Measurements from ENCODE around the gene RAB5A.
"Not testable (repeated sequence)": the region's sequence is repeated elsewhere in the genome, so short reads cannot be mapped to it uniquely, and the experiment has no call there.

RAB5A gene

DNA sequence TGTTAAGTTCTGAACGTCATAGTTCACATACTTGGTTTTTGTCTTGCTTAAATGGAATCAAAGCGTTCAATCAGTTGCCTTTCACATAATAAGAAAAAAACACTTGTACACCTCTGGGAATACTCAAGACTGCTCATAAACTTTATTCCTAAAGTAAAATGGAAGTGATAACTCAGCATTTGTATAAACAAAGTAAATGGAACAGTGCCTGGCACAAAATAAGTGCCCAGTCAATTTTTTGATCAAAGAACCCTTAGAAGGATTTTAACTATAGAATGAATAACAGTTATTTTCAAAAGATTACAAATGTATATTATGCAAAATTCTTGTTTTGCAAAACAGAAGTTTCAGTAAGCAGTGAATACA is 1.3 kb downstream of the RAB5A start:
- DNase-seq (ENCODE audit: low read depth) = no peak

DNA sequence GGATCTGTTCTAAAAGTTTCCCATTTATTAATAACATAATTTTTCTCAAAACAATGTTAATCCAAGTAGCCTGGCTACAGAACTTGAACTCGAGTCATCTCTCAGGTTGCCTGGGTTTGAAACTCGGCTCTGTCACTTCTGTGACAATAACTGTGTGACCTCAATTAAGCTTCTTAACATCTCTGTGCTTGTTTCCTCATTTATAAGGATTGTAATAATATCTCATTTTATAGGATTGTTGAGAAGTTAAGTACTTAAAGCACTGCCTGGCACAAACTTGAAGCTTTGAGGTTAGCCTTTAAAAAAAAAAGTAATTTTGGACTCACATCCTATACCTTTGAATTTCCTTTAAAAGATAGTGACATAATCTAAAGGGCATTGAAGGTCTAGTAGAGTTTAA is 3.4 kb downstream of the RAB5A start:
- DNase-seq (ENCODE audit: low read depth) = no peak

DNA sequence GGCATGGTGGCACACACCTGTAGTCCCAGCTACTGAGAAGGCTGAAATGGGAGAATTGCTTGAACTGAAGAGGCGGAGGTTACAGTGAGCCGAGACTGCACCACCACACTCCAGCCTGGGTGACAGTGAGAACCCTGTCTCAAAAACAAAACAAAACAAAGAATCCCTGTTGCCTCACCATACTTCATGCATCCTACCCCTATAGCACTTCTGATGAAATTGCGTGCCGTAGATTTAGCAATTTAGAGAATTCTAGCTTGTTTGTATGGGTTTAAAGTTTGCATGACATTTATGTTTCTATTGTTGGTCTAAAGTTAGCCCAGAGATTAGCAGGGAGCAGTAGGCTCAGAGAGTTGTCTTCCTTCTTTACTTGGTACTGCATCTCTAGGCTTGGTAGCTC is 7.8 kb downstream of the RAB5A start:
- no peak for DNase-seq (ENCODE audit: low read depth)

DNA sequence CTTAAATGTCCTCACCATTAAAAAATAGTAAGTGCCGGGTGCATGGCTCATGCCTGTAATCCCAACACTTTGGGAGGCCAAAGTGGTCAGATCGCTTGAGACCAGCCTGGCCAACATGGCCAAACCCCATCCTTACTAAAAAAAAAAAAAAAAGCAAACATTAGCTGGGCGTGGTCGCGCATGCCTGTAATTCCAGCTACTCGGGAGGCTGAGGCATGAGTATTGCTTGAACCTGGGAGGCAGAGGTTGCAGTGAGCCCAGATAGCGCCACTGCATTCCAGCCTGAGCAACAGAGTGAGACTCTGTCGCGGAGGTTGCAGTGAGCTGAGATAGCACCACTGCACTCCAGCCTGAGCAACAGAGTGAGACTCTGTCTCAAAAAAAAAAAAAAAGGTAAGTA is 10.5 kb downstream of the RAB5A start:
- peak; percentile 11 for DNase-seq (ENCODE audit: low read depth)

DNA sequence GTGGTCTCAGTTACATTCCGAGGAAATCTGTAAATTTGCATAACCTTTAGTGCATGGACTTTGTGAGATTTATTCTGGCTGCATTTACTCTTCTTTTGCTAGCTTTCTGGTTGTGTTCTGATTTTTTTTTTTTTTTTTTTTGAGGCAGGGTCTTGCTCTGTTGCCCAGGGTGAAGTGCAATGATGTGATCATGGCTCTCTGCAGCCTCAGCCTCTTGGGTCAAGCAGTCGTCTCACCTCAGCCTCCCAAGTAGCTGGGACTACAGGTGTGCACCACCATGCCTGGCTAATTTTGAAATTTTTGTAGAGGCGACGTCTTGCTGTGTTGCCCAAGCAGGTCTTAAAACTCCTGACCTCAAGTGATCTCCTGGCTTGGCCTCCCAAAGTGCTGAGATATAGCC is 12.6 kb downstream of the RAB5A start:
- DNase-seq (ENCODE audit: low read depth) = no peak

DNA sequence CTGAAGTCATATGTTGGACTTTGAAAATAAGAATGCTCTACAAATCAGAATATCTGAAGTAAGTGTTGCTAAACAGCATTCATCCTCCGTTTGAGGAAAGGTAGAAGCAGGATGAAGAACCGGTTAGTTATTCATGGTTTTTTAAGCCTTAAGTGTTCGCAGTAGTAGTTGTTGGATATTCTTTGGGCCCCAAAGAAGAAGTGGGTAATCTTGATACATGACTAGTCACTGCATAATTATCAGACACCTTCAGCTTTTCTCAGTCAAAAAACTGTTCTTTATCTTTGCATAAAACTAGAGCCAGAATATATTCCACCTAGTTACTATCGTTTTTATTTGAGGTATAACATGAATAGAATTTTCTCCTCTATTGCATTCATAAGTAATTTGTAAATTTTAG is 13.8 kb downstream of the RAB5A start:
- DNase-seq (ENCODE audit: low read depth) = no peak

DNA sequence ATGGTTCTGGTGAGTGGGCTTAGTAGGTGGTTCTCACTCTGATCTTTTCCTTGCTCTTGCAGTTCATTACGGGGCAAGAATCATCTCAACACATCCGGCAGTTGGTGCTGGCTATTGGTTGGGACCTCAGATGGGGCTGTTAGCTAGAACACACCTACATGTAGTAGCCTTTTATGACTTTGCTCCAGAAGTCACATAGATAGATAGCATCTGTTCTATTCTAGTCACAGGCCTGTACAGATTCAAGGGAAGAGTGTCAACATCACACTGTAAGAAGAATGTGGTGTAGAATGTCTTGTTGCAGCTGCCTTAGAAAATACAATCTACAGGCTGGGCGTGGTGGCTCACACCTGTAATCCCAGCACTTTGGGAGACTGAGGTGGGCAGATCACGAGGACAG is 15.1 kb downstream of the RAB5A start:
- no peak for DNase-seq (ENCODE audit: low read depth)

DNA sequence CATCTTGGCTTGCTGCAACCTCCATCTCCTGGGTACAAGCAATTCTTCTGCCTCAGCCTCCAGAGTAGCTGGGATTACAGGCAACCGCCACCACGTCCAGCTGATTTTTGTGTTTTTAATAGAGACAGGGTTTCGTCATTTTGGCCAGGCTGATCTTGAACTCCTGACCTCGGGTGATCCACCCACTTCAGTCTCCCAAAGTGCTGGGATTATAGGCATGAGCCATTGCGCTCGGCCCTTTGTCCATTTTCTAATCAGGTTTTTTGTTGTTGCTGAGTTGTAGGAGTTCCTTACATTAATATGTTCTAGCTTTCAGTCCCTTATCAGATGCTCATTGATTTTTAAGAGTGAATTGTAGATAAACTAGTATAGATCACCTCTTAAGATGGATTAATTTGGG is 20.3 kb downstream of the RAB5A start:
- DNase-seq (ENCODE audit: low read depth) = no peak

DNA sequence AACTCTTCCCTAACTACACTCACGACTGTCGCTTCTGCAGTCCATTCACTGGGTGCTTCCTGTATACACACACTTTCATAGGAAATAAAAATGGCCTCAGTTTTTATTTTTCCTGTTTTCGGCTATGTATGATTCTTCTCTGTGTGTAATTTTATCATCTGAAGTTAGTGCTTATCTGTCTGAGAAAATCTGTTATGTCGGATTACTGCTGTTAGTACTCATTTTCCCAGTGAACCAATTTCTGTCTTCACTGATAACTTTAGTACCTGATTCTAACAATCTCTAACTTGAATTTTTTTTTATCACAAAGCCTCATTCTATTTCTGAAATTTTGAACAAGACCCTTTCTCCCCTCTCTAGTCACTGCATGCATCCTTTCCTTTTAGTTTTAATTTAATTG is 20.9 kb downstream of the RAB5A start:
- no peak for DNase-seq (ENCODE audit: low read depth)

DNA sequence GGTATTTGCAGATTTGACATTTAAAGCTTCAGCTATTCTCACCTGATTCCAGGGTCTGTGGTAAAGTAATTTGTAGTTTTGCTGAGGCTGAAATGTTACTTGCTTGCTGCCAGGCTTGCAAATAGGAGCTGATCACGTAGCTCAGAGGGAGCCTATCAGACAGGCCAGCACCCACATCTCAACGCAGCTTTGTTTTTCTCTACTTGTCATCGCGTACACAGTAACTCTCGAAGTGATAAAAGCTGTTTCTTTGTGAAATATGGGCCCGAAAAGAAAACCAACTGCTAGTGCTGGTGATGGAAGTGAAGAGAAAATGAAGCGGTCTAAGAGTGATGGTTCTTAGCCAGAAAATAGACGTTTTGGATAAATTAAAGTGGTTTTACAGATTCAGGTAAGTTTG is 23.4 kb downstream of the RAB5A start:
- DNase-seq (ENCODE audit: low read depth) = no peak

DNA sequence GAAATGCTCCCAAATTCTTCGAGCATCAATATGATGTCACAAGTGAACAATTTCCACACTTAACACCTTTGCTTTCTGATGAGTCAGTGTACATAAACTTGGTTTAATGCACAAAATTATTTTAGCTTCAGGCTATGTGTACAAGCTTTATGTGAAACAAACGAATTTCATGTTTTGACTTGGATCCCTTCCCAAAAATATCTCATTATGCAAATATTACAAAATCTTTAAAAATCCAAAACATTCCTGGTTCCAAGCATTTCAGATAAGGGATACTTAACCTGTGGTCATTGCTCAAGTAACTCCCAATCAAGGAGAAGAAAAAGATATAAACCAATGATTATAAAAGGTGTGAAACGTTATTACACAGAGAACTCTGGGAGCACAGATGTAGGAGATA is 25.2 kb downstream of the RAB5A start:
- peak; percentile 75 for DNase-seq (ENCODE audit: low read depth)

DNA sequence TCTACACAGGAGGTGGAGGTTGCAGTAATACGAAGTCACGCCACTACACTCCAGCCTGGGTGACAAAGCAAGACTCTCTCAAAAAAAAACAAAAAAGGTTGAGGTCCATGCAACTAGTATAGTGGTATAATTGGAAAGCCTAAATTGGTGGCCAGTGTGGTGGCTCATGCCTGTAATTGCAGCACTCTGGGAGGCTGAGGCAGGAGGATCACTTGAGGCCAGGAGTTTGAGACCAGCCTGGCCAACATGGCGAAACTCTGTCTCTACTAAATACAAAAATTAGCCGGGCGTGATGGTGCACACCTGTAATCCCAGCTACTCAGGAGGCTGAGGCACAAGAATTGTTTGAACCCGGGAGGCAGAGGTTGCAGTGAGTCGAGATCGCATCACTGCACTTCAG is 42.0 kb downstream of the RAB5A start:
- not testable (repeated sequence) for DNase-seq (ENCODE audit: low read depth)

DNA sequence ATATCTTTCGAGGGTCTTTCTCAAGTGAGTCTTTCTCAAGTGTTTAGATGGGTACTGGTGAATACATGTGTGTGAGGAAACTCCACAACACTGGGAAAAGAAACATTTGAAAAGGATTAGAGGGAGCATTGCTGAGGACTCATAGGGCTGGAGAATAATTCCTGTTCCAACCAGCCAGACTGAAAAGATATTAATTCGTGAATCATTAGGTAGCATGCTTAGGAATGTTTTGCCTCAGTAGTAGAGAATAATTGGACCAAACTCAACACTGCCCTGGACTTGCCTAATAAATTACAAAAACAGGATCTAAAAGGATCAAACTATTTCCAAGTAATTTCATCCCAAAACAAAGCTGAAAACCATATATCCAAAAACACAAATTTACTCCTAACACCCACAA is 47.9 kb downstream of the RAB5A start:
- no peak for DNase-seq (ENCODE audit: low read depth)

DNA sequence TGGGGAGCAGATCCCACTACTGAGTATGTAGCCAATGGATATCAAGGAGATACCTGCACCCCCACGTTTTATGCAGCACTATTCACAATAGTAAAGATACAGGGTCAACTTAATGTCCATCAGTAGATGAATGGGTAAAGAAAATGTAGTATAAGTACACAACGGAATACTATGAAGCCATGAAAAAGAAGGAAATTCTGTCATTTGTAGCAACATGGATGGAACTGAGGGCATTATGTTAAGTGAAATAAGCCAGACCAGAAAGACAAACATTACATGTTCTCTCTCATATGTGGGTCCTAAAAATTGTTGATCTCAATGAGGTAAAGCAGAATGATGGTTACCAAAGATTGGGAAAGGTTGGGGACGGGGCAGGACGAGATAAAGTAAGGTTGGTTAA is 50.6 kb downstream of the RAB5A start:
- DNase-seq (ENCODE audit: low read depth) = no peak

DNA sequence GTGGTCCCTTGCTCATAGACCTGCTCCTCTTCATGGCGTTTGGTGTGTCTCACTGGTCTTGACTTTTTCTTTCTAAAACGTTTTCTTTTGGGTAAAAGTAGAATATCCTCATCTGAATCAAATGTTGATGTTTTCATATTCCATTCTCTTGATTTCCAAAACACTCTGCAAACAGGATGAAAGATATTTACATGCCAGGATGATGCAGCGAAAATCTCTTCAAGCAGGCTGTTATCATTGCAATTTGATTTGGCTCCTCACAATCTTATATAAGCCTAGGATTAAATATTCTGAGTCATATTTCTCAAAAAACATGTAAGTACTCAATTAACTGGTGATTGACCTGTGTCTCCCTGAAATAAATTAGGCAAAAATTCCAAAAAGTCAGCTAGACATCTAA is 55.0 kb downstream of the RAB5A start:
- DNase-seq (ENCODE audit: low read depth) = no peak

DNA sequence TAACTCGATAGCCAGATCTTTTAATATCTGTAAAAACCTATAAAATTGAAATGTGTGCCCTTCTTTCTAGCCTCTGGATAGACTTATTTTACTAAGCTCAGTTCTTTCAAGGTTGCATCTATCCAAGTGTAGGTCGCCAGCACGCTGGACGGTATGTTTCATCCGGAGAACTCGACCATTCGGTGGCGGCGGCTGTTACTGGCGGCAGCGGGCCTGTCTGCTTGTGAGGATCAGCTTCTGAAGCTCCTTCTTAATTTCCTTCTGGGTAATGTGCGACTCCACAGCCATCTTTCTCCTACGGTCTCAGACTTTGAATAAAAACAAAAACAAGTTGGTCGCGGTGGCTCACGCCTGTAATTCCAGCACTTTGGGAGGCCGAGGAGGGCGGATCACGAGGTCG is 61.1 kb downstream of the RAB5A start:
- DNase-seq (ENCODE audit: low read depth) = no peak

DNA sequence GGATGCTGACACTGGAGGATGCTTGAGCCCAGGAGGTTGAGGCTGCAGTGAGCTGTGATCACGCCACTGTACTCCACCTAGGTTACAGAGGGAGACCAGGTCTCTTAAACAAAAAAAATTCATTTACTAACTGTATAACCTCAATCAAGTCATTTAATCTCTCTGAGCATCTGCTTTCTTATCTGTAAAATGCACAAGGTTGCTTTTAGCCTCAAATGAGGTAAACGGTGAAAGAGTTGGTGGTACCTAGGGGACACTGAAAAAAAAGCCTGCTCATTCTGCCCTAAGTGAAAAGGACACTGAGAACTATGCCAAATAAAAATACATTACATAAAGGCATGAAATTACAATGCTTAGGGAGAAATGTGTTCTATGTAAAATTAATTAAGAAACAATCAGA is 61.7 kb downstream of the RAB5A start:
- DNase-seq (ENCODE audit: low read depth) = no peak

DNA sequence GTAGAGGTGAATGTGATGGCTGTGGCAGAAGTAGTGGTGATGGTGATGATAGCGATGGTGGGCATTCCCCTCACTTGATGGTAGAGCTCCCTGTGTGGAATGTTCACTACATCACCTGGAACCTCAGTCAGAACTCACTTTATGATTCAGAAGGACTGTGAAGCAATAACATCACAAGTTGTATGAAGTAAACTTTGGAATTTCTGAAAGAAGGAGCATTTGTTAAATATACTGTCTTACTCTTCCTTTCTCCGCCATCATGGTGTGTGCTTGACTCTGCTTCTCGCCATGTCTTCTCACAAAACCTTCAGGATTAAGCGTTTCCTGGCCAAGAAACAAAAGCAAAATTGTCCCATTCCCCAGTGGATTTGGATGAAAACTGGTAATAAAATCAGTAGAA is 65.3 kb downstream of the RAB5A start, which contains the start of gene PP2D1:
Gene PP2D1 (minus strand): TSS at position 101 of the 400 bp plus-strand sequence. CDS start 192 bp downstream, outside the sequence.
- no peak for DNase-seq (ENCODE audit: low read depth)

DNA sequence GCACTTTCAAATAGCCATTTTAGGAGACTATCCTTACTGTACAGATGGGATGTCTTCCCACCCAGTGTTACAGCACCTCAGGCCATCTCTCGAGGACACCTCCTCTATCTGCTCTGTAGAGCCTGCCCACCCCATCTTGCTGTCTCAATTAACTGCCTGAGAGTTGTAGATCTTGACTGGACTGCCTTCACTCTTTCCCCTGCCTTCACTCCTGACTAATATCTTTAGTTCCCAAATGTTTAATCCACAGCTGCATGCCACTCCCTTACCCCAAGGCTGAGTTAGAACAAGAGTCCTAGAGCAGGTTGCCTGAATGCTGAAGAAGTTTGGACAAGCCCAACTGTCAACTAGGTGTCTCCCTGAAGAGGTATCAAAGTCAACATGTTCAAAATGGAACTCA is 66.5 kb downstream of the RAB5A start:
- no peak for DNase-seq (ENCODE audit: low read depth)

DNA sequence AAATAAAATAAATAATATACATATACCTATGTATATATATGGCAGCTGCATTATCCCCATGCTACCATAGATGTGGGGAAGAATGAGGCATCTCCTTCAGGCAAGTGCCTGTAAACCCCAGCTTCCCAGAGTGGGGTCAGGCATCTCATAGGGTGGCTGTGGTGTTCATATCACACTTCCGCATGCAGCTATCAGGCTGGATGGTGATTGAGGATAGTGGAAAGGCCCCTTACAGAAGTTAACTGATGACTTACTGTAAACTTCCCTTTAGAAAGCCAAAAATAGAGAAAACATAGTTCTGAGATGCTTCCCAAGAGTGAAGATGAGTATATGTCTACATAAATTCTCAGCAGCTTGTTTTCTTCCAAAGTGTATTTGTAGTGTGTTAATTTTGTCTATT is 68.6 kb downstream of the RAB5A start:
- no peak for DNase-seq (ENCODE audit: low read depth)

DNA sequence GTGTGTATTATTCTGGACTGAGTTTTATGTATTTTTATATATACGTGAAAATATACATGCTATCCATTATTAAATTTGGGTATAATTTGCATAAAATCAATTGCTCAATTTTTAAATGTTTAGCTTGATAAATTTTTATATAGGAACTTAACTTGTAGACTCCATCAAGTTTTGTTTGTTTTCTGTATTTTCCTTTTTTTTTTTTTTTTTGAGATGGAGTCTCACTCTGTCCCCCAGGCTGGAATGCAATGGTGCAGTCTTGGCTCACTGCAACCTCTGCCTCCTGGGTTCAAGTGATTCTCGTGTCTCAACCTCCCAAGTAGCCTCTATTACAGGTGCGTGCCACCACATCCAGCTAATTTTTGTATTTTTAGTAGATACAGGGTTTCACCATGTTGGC is 69.2 kb downstream of the RAB5A start:
- not testable (repeated sequence) for DNase-seq (ENCODE audit: low read depth)

DNA sequence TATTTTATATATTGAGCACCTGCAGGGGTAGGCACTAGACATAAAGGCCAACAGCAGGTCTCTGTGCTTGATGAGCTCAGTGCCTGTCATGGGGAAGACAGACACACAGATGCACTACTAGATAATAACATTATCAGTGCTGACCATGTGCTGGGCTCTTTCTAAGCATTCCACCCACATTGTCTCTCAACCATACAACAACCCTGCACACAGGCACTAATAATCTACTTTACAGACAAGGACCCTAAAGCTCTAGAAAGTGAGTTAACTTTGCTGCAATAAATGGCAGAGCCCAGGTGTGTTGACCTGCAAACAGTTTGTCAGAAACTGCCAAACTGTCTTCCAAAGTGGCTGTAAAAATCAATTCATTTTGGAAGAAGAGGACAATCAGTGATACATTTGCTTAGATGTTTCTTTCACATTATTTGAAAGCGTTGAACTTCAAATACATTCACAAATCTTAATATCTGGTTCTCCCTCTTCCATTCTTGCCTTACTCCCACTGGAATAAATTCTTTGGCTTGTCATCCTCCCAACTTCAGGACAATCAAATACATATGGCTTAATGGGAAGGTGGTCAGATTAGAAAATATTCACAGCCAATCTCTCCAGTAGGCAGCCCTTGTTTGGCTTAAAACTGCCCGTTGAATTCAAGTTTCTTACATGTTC is 76.2 kb downstream of the RAB5A start:
- DNase-seq (ENCODE audit: low read depth) = no peak

DNA sequence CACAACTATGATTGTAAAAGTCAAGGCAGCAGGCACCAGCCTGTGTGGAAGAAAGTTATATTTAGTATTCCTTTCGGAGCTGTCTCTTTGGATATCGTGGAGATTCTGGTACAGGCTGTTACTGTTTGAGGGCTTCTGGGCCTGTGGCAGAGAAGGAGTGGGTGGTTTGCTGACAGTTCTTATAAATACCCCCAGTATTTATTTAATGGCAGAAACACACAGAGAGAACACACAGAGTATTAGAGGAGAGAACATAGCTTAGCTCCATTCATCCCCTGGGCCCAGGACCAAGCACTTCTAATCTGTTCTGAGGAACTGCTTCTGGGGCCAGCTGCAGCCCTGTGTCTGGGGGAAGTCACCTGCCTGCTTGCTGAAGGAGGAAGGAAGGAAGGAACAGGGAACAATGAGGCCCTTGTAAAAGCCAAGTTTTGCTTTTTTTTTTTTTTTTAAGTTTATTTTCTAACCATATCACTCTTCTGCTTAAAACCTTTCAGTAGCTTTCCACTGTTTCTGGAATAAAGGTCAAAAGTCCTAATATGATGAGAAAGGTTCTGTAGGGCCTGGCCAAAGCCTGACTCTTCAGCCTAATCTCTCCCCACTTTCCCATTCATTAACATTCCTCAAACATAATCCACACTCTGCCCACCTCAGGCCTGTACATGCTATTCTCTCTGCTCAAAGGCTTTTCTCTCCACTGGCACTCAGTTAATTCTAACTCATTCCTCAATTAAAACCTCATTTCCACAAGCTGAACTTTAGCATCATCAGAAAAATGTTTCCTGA is 76.9 kb downstream of the RAB5A start:
- DNase-seq (ENCODE audit: low read depth) = no peak

DNA sequence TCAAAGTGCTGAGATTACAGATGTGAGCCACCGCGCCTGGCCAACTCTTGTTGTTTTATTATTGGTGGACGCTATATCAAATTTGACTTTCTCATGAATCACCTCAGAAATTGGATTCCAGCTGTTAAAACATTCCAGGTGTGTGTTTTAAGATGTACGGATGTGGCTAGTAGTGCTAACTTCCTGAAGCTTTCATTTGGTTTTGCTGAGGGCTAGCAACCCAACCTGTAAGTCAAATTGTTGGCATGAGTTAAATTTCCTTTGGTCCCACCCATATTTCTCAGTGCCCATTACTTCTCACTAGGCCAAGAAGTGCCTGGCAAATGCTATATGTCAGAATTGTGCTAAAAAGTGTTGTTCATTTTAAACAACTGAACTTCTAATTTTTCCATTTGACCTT is 80.2 kb downstream of the RAB5A start:
- DNase-seq (ENCODE audit: low read depth) = no peak

Data from EH (cell line).